Measurements from ENCODE around the gene CDK18.

CDK18 gene

DNA sequence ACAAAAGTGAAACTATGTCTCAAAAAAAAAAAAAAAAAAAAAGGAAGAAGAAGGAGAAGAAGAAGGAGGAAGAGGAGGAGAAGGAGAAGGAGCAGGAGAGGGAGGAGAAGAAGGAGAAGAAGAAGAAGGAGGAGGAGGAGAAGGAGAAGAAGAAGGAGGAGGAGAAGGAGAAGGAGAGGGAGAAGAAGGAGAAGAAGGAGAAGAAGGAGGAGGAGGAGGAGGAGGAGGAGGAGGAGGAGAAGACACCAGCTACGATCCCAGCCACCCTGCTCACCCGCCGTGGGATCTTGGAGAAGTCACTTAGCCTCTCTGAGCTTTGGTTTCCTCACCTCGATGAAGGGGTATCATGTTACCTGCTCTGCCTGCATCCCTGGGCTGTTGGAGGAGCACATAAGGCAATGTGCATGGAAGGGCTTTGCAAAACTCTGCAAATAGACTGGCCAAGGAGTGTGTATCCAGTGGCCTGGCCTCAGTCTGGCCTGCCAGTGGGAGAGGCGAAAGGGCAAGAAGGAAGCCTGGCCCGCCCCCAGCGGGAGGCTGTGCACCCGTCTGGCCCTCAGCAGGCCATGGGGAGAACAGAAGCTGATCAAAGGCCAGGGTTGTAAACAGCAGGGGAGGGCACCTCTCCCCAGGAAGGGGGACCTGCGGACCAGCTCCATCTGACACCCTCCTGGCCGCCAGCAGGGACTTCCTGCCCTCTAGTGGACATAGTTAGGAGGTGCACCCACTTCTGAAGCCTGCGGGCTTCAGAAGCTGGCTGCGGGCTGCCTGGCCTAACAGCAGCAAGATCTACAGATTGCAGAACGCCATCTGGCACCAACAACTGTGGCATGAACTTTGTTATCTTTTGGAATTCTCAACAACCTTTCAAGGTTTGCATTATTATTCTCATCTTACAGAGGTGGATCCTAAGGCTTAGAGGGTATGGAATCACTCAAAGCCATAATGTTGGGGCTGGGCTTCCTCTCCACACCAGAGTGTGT lies 19.2 kb upstream of the CDK18 start:
- no peaks in the 10 kb centered on the region for H3K36me3 ChIP-seq (replicated peaks)
- H3K27ac ChIP-seq: no peak overlapping the region
- in situ Hi-C loops (cut with HindIII; ENCODE audit: low pct_ligation_motif_present, low sequenced_read_pairs): no loop called here
- DNase-seq: peak; percentile 44
- H3K27me3 ChIP-seq (replicated peaks): peaks cover 45% of the 10 kb centered on the region
- H3K4me3 ChIP-seq (ENCODE audit: low read depth, low read length): no peak overlapping the region
- TF ChIP-seq, protein P1, sequence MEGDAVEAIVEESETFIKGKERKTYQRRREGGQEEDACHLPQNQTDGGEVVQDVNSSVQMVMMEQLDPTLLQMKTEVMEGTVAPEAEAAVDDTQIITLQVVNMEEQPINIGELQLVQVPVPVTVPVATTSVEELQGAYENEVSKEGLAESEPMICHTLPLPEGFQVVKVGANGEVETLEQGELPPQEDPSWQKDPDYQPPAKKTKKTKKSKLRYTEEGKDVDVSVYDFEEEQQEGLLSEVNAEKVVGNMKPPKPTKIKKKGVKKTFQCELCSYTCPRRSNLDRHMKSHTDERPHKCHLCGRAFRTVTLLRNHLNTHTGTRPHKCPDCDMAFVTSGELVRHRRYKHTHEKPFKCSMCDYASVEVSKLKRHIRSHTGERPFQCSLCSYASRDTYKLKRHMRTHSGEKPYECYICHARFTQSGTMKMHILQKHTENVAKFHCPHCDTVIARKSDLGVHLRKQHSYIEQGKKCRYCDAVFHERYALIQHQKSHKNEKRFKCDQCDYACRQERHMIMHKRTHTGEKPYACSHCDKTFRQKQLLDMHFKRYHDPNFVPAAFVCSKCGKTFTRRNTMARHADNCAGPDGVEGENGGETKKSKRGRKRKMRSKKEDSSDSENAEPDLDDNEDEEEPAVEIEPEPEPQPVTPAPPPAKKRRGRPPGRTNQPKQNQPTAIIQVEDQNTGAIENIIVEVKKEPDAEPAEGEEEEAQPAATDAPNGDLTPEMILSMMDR (IDR thresholded peaks at IDR 0.05; ENCODE audit: low read depth, low read length, missing control alignments): peak; percentile 96

GRCh38 chr1:205486258-205486657 lies 18.2 kb upstream of the CDK18 start:
- no peak overlapping the region for H3K27ac ChIP-seq
- H3K27me3 ChIP-seq (replicated peaks): peaks cover 41% of the 10 kb centered on the region
- no peak for DNase-seq
- no peaks in the 10 kb centered on the region for H3K36me3 ChIP-seq (replicated peaks)
- in situ Hi-C loops (cut with HindIII; ENCODE audit: low pct_ligation_motif_present, low sequenced_read_pairs): no loop called here
- TF ChIP-seq, protein P1 (IDR thresholded peaks at IDR 0.05; ENCODE audit: low read depth, low read length, missing control alignments): no peak
- H3K4me3 ChIP-seq (ENCODE audit: low read depth, low read length): no peak overlapping the region

GRCh38 chr1:205488074-205488723 lies 16.3 kb upstream of the CDK18 start:
- peak; percentile 33 for DNase-seq
- Histone ChIP-seq H3K36me3 (replicated peaks) (no peaks in the 10 kb centered on the region), H3K4me3 (ENCODE audit: low read depth, low read length) (no peak overlapping the region), H3K27ac (no peak overlapping the region), H3K27me3 (replicated peaks) (peaks cover 33% of the 10 kb centered on the region)
- TF ChIP-seq, protein P1 (IDR thresholded peaks at IDR 0.05; ENCODE audit: low read depth, low read length, missing control alignments): peak; percentile 88
- in situ Hi-C loops (cut with HindIII; ENCODE audit: low pct_ligation_motif_present, low sequenced_read_pairs): no loop called here

DNA sequence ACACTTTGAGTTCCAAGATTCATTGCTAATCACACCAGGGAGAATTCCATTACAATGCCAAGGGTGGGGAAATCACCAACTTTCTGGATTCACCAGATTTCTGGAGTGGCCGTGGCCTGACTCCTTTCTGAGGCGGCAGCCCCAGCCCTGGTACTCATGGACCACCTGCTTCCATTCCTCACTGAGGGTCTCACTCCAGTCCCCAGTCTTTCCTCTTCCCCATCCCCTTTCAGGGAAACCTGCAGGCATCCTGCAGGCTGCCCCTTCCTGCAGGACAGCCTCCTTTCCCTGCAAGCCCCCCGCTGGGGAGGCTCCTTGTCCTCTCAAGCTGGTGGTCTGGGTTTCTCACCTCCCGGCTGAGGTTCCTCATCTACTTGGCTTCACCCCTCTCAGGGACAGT lies 12.7 kb upstream of the CDK18 start:
- TF ChIP-seq, protein P1 (IDR thresholded peaks at IDR 0.05; ENCODE audit: low read depth, low read length, missing control alignments): no peak
- Histone ChIP-seq H3K27ac (no peak overlapping the region), H3K27me3 (replicated peaks) (peaks cover 19% of the 10 kb centered on the region), H3K4me3 (ENCODE audit: low read depth, low read length) (no peak overlapping the region), H3K36me3 (replicated peaks) (no peaks in the 10 kb centered on the region)
- no peak for DNase-seq
- in situ Hi-C loops (cut with HindIII; ENCODE audit: low pct_ligation_motif_present, low sequenced_read_pairs): no loop called here

DNA sequence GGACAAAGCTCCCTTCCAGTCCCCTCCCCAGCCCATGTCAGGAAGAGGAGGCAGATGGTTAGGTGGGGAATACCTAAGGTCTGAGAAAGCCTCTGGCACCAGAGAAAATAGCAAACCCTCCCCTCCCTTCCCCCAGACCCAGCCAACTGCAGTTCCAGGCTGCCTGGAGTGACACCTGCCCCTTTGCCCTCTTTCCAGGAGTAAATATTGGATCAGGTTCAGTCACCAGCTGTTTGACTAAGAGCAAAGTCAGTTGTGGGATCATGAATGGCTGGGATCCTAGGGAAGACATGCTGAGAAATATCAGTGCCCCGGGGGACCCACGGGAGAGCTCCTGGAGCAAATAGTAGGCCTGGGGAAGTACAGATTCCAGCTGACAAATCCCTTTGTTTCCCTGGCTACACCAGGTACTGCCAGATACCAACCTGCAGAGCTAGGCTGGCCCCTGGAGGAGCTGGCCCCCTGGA lies 12.2 kb upstream of the CDK18 start:
- in situ Hi-C loops (cut with HindIII; ENCODE audit: low pct_ligation_motif_present, low sequenced_read_pairs): no loop called here
- no peak overlapping the region for H3K27ac ChIP-seq
- no peak overlapping the region for H3K4me3 ChIP-seq (ENCODE audit: low read depth, low read length)
- no peak for DNase-seq
- H3K27me3 ChIP-seq (replicated peaks): peaks cover 19% of the 10 kb centered on the region
- TF ChIP-seq, protein P1 (IDR thresholded peaks at IDR 0.05; ENCODE audit: low read depth, low read length, missing control alignments): no peak
- H3K36me3 ChIP-seq (replicated peaks): no peaks in the 10 kb centered on the region

Measured in brain microvascular endothelial cell (primary cell).